Omental fat pad (tissue), 4 donors: ENCODE results near the gene C16orf92. TPM values are rescaled to one million over a fixed set of nuclear protein-coding genes. Genes with fewer than 3 reads are reported as not detected.

ENCODE experiments used
- ATAC-seq: fragments of 150-250 bp; one replicate; pipeline ENCODE4 v1.9.1; 2016; ENCODE audit warnings: mild to moderate bottlenecking, moderate library complexity; ENCODE audit not compliant: low FRiP score
- DNase-seq: peaks from one replicate; pipeline ENCODE4 v3.0.0-alpha.2; 2019; ENCODE audit warnings: low spot score
- CTCF ChIP-seq, 3 donors: fragments of 450-650 bp; IDR thresholded peaks; one replicate each; pipeline ENCODE4 v1.5.1; 2016 to 2017; ENCODE audit warnings: antibody characterized with exemption in 3 of 3, mild to moderate bottlenecking in 3 of 3, moderate library complexity in 2 of 3
- total RNA-seq, 4 donors: library from RNA; depleted of rRNA; stranded (reverse); fragments of >200 nt; gene quantifications; one replicate each; pipeline ENCODE4 v1.1.0, GENCODE V29; 2016

Gene C16orf92
- total RNA-seq, 4 donors from 2014 or later = not detected

- no peak for TF ChIP-seq CTCF (IDR thresholded peaks at IDR 0.05)
- no peak for DNase-seq
- ATAC-seq = no peak
Measured at GRCh38 chr16:30054451-30054850, 31.5 kb downstream of the C16orf92 start.

DNA sequence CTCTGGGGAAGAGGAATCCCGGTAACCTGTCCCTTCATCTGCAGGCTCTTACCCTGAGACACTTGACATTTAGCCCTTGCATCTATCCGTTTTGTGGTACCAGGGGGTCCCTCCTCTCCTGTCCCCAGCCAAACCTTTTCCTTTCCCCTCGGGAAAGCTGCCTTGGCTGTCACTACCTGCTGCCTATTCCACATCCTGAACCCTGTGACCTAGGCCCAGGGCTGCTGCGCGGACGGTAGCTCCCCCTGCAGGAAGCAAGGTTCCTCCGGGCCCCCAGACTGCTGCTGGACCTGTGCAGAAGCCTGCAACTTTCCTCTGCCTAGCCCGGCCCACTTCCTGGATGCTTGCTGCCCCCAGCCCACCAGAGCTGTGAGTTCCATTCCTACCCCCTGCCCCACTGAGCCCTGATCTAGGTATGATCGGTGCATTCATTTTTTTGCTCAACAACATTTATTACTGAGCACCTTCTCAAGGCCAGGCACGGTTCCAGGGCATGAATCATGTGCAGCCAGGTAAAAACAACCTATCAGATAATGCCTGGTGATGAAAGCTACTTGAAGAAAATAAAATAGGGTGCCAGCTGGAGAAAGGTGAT lies 32.1 kb downstream of the C16orf92 start:
- peak; percentile 33 for ATAC-seq
- DNase-seq = no peak
- no peak for TF ChIP-seq CTCF (IDR thresholded peaks at IDR 0.05)

DNA sequence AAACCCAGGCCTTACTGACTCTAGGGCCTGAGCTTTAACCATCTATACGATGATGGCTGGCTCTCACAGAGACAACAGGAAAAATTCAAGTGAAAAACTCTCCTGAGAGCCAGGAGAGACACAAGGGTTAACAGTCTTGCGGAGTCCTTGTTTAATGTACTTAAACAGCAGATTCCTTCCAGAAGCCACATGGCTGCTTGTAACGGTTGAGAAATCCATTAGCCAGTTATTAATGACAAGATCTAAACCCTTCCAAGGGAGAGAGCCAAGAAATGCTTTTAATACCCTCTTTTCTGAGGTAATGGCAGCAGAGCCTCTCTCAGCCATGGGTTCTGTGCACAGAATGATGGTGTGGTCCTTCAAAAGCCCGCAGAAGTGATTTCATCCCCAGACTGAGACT lies 37.3 kb downstream of the C16orf92 start:
- DNase-seq (no peak), ATAC-seq (no peak)
- TF ChIP-seq CTCF (IDR thresholded peaks at IDR 0.05) = no peak

- no peak for ATAC-seq
- DNase-seq = no peak
Measured at GRCh38 chr16:30060836-30061554, 38.0 kb downstream of the C16orf92 start.

GRCh38 chr16:30063278-30063892 lies 40.4 kb downstream of the C16orf92 start:
- no peak for DNase-seq
- ATAC-seq = no peak
- TF ChIP-seq CTCF (IDR thresholded peaks at IDR 0.05) = no peak

More at GRCh38 chr16:30060836-30061554, 38.0 kb downstream of the C16orf92 start:
- no peak for TF ChIP-seq CTCF (IDR thresholded peaks at IDR 0.05)

DNA sequence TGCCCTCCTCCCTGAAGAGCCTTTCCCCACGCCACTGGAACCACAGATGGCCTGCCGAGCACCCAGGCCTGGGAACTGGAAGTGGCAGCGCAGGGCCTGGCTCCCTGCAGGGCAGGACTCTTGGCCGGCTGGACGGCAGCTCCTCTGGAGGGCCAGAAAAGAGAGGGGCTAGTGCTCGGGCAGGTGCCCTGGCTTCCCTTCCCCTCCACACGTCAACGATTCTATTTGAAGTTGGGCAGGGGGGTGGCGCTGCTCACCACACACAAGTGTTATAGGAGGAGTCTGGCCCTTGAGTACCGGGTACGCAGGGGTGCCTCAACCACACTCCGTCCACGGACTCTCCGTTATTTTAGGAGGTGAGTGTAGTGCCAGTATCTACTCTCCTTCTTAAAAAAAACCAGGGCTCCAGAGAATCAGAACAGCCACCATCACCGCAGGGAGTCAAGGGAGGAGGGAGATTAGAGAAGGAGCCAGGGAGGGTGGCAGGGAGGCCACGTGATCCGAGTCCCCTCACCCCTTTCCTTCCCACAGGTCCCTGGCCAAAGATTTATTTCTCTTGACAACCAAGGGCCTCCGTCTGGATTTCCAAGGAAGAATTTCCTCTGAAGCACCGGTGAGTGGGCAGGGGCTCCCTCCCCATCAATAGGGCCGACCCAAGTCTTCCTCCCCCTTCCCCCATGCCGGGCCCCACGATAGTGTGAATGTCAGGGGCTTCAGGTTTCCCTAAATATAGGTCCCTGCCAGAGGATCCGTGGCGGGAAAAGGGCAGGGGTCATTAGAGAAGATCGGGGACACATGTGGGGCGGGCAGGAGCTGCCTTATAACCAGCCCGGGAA lies 41.1 kb downstream of the C16orf92 start:
- DNase-seq (peak; percentile 59), ATAC-seq (peak; percentile 13)
- TF ChIP-seq CTCF (IDR thresholded peaks at IDR 0.05) = no peak
